Amygdala (tissue), 56 donors: ENCODE results near the gene HACD4.
"Not testable (repeated sequence)": the region's sequence is repeated elsewhere in the genome, so short reads cannot be mapped to it uniquely, and the experiment has no call there.

ENCODE experiments used
- DNase-seq, 56 donors: peaks; one replicate each; lab custom pipeline; 2025; lab: John Stamatoyannopoulos, UW

The HACD4 gene

GRCh38 chr9:20974191-20974938 lies 57.1 kb downstream of the HACD4 start:
- DNase-seq: not testable (repeated sequence)

- not testable (repeated sequence) for DNase-seq
Measured at GRCh38 chr9:20973246-20973947, 58.0 kb downstream of the HACD4 start.

GRCh38 chr9:20972684-20973083 lies 58.8 kb downstream of the HACD4 start:
- no peak for DNase-seq

DNA sequence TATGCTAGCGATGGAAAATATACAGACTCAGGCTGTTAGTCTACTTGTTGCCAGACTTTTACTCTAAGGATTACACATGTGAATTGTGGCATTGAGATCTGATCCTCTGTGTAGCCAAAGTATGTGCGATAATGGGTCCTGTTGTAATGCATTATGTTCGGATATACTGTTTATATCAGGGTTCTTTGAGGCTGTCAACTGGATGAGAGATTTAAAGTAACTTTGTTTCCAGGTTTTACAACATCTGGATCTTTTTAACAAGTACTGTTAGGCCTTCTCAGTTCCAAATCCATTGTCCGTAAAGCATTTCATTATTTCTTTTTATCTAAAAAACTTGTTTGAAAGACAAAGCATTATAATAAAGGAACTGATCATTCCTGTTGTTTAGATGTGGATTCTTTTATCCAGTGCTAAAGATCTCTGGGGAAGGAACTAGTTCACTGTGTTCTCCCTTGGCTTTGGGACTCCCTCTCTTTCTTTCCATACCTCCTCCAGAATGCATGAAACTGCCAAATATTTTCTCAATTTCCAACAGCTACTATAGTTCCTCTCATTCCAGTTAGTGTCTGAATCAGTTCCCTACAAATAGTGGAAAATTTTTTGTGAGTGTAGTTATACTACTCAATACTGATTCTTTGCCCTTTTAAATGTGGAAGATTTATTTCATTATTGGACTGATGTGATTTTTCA lies 68.8 kb downstream of the HACD4 start:
- DNase-seq: no peak

DNA sequence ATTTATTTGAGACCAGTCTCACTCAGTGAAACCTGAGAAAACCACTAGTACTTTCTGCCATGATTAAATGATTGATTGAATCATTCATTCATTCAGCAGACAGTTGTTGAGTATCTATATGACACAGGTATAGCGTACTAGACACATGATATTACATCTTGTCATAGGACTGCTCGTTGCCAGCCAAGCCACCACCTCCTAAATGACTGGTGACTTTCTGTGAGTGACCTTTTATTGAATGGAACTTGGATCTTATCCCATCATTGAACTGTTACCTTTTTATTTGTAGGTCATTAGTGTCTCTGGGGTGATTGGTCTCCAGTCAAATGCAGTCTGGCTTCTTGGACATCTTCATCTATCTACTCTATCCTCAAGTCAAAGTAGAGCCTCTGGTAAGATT lies 80.7 kb downstream of the HACD4 start:
- no peak for DNase-seq
